A172 (cell line): ENCODE measurements around the gene BUD31. TPM values are rescaled to one million over a fixed set of nuclear protein-coding genes. Genes with fewer than 3 reads are reported as not detected.
A peak's percentile ranks its signal among the peaks of the same experiment; 100 is the strongest.
"Not testable (repeated sequence)": the region's sequence is repeated elsewhere in the genome, so short reads cannot be mapped to it uniquely, and the experiment has no call there.

Experiments
- DNase-seq: peaks from one replicate; pipeline ENCODE4 v3.0.0-alpha.2; 2015; ENCODE audit warnings: low spot score
- total RNA-seq: library from RNA; depleted of rRNA; stranded (reverse); fragments of >200 nt; shearing (Covaris generic); gene quantifications from 2 replicates; pipeline ENCODE4 v1.2.3, GENCODE V29; 2014

BUD31 gene
- total RNA-seq, 1 experiment from 2014 or later = 228 TPM

DNA sequence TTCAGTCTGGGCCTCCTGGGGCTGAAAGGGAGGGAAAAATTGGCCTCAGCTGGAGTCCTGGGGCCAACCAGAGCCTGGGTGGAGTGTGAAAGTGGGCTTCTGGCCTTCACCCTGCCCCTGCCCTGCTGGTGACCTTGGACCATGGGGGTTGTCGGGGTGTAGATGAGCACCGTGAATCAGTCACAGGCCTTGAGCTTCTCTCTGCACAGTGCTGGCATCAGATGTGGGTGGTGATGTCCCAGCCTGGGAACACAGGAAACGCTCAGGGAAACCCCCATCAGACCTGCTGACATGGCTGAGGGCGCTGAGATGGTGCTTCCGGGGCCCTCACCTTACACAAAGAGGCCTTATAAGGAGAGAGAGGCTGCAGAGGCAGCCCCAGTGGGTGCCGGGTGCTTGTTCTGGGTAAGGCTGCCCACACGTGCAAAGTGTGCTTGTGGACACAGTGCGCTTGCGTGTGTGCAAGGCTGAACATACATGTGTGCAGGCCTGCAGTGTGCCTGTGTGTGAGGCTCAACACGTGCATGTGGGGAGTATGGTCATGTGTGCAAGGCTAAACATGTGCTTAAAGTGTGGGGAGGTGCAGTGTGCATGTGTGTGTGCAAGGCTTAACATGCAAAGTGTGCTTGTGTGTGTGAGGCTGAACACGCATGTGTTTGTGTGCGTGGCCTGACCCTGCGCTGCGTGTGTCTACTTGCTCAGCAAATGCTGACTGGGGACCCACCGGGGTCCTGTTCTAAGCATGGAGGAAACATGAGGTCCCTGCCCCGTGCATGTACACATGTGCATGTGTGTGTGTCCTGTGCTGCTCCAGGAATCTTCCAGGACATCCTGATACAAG, 27.7 kb upstream of the BUD31 start:
- peak; percentile 69 for DNase-seq

DNA sequence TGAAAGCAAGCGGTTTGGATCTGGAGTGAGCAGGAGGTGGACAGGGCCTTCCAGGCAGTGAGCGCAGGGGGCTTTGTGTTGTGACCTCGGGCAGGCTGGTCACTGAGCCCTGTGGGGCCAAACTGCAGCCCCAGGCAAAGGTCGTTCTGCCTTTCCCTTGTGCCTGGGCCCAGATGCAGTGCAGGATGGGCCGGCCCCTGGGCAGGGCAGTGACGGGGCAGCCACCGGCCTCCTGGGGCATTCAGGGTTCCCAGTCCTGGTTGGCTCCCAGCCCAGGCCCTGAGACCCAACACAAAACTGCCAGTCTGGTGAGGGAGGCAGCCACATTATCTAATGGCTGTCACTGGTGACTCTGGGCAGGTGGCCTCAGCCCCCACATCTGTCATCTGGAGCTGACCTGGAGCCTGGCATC, 27.1 kb upstream of the BUD31 start:
- DNase-seq = no peak

DNA sequence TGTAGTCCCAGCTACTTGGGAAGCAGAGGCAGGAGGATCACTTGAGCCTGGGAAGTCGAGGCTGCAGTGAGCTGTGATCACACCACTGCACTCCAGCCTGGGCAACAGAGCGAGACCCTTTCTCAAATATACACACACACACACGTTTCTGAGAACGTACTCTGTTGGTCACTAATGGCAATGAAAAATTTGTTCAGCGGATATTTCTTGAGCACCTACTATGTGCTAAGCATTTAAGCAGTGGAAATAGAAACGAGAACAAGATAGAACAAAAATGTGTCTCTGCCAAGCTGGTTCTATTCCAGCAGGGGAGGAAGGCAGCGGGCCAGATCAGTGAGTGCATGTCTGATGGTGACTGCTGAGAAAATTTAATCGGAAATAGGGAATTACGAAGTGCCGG, 25.6 kb upstream of the BUD31 start:
- no peak for DNase-seq

DNA sequence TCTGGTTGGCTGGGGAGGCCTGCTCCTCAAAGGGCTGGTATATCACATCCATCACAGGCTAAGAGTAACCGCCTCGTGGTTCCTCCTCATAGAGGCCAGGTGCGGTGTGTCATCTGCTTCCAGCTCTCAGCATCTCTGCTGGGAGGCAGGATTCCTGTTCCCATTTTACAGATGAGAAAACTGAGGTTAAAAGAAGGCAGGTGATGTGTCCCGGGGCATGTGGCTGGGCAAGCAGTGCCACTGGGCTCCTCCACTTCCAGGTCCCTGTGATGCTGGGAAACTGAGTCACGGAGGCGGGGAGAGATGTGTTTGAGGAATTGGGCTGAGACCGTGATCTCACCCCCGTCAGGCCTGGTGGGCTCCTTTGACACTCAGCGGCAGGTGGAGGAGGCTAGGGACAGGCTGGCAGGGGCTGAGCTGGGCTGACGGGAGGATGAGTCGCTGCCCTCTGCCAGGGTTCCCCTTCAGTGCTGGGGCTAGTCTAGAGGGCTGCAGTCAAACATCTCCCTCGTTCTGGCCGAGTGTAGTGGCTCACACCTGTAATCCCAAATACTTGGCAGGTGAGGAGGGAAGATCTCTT, 24.9 kb upstream of the BUD31 start:
- DNase-seq = no peak

DNA sequence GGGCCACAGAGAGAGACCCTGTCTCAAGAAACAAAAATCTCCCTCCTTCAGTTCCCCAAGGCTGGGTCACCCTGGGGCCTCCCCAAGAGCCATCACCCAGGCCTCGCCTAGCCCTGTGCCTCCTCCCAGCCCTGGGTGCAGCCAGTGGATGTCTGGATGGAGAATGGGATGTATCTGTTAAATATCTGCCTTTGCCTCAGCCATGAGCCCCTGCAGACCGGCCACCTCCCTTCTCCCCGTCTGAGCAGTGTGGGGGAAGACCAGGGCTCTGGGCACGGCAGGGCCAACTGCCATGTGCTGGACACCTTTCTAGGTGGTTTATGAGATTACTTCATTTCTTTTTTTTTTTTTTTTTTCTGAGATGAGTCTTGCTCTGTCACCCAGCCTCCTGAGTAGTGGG, 24.2 kb upstream of the BUD31 start:
- DNase-seq = no peak

DNA sequence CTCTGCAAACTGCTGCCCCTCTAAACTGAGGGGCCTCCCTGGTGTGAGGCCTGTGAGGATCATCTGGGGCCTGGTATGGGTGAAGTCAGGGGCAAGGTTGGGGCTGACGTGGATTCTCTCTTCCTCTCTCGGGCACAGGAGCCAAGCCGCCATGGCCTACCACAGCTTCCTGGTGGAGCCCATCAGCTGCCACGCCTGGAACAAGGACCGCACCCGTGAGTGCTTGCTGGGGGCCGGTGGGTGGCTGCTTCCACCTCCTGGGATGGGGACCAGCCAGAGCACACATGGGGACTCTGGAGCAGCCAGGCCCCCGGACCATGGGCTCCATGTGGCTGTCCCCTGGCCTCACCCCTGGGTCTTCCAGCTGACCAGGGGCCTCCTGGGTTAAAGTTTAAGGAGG, 23.2 kb upstream of the BUD31 start:
- no peak for DNase-seq

DNA sequence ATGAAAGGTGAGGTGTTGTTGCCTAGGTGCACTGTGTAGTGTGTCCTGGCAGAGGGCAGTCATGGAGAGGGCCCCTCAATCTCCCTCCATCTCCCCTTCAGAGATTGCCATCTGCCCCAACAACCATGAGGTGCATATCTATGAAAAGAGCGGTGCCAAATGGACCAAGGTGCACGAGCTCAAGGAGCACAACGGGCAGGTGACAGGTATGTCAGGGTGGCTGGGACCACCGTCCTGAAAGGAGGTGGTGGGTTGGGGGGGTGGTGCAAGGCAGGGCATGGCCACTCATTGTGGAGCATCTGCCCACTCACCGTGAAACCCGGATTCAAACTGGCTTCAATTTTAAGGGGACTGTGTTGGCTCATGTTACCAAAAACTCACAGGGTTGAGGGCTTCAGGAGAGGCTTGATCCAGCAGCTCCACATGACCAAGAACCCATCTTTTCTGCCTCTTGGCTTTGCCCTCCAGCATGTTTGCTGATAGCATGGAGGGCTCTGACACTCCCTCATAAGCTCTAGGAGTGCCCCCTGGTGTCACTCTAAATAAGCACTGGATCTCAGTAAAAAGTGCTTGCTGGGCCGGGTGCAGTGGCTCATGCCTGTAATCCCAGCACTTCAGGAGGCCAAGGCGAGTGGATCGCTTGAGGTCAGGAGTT, 22.1 kb upstream of the BUD31 start:
- peak; percentile 55 for DNase-seq

DNA sequence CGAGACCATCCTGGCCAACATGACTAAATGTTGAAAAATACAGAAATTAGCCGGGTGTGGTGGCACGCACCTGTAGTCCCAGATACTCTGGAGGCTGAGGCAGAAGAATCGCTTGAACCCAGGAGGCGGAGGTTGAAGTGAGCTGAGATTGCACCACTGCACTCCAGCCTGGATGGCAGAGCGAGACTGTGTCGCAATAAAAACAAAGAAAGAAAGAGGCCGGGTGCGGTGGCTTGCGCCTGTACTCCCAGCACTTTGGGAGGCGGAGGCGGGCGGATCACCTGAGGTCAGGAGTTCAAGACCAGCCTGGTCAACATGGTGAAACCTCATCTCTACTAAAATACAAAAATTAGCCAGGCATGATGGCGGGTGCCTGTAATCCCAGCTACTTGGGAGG, 21.5 kb upstream of the BUD31 start:
- not testable (repeated sequence) for DNase-seq

DNA sequence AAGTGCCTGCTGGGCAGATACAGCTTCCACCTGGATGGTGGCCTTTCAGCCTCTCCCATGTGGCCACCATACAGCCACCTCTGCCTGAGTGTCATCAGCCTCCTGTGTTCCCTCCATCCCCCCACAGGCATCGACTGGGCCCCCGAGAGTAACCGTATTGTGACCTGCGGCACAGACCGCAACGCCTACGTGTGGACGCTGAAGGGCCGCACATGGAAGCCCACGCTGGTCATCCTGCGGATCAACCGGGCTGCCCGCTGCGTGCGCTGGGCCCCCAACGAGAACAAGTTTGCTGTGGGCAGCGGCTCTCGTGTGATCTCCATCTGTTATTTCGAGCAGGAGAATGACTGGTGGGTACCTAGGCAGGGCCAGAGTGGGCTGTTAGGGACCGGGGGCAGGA, 20.9 kb upstream of the BUD31 start:
- DNase-seq = no peak

DNA sequence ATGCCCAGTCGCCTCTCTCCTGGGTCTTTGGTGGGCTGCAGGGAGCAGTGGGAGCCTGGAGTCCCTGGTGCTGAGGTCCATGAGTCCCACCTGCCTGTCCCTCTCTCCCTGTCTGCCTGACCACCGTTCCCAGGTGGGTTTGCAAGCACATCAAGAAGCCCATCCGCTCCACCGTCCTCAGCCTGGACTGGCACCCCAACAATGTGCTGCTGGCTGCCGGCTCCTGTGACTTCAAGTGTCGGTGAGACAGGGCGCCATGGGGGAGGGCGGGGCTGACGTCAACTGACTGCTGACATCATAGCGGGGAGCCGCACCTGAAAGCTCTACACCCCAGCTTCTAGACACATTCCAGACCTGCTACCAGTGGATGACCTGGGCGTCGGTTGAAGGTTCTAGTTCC, 19.0 kb upstream of the BUD31 start:
- no peak for DNase-seq

DNA sequence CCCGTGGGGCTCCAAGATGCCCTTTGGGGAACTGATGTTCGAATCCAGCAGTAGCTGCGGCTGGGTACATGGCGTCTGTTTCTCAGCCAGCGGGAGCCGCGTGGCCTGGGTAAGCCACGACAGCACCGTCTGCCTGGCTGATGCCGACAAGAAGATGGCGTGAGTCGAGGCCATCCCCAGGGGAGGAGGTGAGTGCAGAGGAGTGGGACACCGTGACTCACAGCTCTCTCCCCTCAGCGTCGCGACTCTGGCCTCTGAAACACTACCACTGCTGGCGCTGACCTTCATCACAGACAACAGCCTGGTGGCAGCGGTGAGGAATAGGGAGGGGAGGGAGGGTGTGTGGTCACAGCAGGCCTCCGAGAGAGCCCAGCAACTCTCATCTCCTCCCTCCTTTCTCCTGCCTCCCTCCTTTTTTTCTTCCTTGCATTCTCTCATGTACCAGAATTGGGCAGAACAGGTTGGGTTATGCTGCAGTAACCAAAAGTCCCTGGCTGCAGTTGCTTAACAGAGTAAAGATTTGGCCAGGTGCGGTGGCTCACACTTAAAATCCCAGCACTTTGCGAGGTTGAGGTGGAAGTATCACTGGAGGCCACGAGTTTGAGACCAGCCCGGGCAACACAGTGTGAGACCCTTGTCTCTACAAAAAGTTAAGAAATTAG, 17.7 kb upstream of the BUD31 start:
- no peak for DNase-seq

DNA sequence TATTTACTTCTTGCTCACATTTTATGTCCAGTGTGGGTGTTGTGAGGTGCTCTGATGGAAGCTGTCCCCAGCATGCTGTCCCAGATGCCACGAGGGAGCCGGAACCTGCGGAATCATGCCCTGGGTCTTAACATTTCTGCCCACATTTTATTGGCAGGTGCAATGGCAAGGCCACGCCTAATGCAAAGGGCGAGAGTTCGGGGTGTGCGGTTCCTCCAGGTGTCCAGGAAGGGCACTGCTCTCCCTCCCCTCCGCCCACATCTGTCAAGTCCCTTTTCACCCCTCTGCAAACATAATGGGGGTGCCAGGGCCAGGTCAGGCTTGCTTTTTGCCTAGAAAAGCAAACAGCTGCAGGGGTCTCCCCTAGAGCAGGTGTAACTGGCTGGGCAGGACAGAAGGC, 16.7 kb upstream of the BUD31 start:
- no peak for DNase-seq

DNA sequence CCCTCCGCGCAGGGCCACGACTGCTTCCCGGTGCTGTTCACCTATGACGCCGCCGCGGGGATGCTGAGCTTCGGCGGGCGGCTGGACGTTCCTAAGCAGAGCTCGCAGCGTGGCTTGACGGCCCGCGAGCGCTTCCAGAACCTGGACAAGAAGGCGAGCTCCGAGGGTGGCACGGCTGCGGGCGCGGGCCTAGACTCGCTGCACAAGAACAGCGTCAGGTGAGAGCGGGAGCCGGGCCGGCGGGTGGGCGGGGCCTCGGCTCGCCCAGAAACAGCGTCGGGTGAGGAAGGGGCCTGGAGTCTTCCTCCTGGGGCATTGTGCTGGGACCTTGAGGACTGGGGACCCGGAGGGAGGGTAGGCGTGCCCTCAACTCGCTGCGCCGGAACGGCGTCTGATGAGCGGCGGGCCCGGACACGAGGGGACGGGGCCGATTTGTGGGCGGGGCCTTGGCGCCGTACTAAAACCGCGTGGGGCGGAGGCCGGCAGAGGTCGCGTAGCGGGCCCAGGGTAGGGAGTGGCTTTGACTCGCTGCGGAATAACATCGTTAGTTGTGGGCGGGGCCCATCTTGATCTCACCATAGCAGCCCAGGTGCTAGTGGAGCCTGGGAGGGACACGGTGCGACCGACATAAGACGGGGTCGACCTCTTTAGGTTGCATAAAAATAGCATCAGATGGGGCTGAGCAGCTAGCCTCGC, 16.0 kb upstream of the BUD31 start:
- no peak for DNase-seq

DNA sequence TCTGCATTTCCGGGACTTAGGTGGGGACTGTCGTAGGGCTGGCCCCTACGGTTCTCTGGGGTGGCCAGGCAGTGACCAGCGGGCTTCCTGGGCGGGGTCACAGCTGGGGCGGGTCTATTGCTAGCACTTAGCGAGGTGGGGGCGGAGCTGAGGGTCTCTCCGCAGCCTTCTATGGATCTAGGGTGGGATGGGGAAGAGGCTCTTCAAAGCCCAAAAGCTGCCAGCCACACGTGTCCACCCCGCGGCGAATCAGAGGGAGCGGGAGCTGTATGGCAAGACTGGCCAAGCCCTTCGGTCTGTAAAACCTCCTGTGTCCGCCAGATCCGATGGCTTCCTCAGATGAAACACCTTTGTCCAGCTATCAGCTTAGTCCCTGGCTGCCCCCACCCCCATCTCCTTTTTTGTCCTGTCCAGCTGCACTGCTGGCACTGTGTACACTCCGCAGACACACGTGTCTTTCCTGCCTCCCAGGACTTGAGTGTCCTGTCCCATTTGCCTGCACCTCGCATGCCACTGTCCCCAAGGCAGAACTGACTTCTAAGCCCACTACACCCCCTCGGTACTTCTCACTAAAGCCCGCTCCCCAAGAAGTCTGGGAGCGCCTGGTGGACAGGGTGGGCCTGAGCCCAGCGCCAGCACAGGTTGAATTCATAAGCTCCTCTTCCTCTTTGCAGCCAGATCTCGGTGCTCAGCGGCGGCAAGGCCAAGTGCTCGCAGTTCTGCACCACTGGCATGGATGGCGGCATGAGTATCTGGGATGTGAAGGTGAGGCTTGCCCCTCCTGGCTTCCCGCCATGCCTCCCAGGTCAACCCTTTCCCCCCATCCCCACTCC, 15.2 kb upstream of the BUD31 start:
- DNase-seq = no peak

DNA sequence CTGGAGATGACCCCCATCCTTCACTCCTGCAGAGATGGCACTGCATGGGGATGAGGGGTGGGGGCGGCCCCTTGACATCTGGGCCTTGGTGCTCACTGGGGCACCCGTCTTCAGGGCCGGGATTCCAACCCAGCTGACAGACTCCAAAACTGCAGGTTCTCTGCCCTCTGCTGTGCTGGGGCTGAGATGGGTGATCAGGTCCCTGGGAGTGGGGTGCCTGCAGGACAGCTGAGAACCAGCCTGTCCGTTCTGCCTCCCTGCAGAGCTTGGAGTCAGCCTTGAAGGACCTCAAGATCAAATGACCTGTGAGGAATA, 14.6 kb upstream of the BUD31 start:
- DNase-seq = no peak

DNA sequence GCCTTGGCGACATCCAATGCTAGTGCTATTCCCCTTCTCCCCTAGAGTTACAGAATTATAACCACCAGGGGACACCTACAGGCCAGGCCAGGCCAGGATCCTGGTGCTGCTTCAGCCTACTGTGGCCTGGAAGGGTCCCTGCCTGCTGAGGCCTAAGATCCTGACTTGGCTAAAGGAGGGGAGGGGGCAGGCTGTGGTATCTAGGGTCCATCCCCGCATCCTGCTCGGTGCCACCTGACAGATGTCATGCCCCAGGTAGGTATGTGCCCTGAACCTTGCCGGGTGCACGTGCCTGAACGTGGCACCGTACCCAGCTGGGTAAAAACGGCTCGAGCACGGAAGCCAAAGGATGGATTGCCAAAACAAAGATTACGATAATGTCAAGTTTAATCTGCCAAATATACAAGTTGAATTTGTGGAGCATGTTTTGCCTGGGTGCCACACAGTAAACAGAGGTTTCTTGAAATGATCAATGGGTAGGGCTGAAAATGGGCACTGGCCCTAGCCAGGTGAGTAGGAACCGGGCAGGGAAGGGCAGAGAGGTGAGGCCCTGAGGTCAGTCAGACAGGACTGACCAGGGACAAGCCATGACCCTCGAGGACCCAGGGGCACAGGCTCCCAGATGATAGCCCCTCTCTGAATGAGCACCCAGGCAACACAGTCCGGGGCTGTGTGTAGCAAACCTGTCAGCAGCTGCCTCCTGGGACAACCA, 13.0 kb upstream of the BUD31 start:
- no peak for DNase-seq

DNA sequence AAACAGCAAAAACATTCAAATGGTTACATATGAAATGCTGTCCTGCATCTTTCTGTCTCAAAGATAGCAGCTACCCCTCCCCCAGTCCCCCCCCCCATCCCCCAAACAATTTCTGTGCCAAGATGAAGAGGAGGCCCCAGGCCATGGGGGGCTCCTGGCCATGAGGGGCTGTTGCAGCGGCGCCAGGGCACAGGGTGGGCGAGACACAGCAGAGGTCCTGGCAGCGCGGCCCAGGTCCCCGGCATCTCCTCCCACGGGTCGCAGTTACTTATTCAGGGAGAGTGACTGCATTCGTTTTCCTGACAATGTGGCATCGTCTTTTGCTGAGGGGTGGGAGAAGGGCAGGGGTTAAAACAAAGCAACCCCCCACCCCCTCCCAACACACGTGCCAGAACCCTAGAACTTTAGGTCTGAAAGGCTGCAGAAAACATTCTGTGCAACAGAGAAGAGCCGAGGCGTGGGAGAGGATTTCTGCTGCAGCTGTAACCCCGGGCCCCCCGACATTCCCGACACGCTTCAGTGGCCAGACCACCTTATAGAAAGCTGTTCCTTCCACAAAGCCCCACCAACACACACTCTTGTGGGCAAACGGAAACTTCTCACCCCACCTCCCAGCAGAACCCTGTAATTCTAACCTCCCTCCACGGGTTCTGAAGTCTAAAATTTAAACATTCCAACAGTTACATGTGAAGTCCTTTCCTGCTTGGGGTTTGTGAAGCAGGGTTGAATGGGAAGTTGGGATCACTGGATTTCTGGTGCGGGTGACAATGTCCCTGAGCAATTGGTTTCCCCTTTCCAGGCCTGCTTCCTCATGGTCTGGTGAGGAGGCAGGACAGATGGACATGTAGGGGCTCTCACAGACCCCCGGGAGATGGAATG, 12.1 kb upstream of the BUD31 start:
- DNase-seq = no peak

DNA sequence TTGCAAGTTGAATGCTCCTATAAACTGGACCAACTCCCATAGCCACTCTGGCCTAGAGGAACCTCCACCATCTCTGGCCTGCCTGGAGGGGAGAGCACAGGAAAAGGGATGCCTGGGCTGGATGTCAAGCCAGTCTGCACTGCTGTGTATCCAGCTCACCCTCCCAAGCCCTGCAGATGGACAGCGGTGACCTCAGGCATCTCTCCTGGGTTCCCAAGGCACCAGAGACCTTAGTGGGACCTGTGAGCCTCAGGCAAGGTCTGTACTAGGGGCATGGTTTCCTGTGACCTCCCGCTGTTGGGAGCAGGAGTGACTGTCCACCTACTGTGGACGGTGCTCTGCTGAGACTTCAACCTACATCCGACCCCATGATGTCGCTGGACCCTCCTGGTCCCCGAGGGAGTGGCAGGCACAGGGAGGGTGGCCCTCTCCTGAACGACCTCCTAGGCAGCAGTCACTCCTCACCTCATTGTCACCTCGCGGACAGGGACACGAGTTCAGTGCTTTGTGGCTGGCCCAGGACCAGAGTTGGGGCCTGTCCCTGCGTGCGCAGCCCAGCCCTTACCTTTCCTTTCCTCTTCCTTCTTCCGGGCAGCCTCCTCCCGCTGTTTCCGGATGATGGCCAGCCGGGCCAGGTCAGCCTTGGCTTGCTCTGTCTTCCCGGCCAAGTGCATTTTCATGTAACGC, 11.3 kb upstream of the BUD31 start:
- DNase-seq = no peak

DNA sequence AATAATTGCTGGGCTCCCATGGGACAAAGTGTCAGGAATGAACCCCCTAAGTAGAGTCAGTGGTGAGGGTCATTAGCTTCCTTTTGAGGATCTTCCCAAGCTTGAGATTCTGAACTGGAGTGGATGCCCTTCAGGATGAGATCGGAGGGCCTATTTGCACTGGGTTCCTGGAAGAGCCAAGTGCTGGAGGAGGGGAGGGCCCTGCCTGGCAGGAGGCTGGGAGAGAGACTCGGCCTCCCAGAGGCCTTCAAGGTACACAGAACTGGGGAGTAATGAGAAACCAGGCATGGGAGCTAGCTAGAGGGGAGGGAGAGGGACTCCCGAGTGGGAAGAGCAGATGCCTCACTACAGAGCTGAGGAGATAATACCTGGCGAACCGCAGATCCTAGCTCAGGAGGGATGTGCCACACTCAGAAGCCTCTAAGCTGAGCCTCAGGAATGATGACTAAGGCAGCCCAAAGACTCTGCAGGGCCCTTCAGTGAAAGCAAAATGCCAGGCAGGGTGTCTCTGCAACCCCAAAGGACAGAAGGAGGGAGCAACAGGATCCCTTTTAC, 9.8 kb upstream of the BUD31 start:
- no peak for DNase-seq
